Right atrium auricular region (tissue), 2 donors: ENCODE measurements around the gene CCDC102B. TPM values are rescaled to one million over a fixed set of nuclear protein-coding genes. Genes with fewer than 3 reads are reported as not detected.

ENCODE experiments used
- DNase-seq: peaks from one replicate; pipeline ENCODE4 v3.0.0-alpha.2; 2019; ENCODE audit warnings: low spot score
- H3K27ac ChIP-seq, 2 donors: fragments of 200-600 bp; sonication (generic); 1 replicate in 1 of 2; 2 replicates in 1 of 2; pipeline ENCODE4 v1.5.1; 2016 to 2019
- H3K27me3 ChIP-seq, 2 donors: fragments of 200-600 bp; sonication (generic); one replicate each; pipeline versions ENCODE4 v1.5.1 to v1.6.0; 2017 to 2019
- H3K36me3 ChIP-seq: fragments of 200-600 bp; sonication (generic); one replicate; pipeline ENCODE4 v1.5.1; 2016
- H3K4me1 ChIP-seq, 2 donors: fragments of 200-600 bp; sonication (generic); one replicate each; pipeline versions ENCODE4 v1.5.1 to v1.6.0; 2017 to 2019
- H3K4me3 ChIP-seq, 2 donors: fragments of 200-600 bp; sonication (generic); 1 replicate in 1 of 2; 2 replicates in 1 of 2; pipeline ENCODE4 v1.5.1; 2017 to 2019; ENCODE audit warnings: mild to moderate bottlenecking in 1 of 2, moderate library complexity in 1 of 2
- H3K9me3 ChIP-seq, 2 donors: fragments of 200-600 bp; sonication (generic); one replicate each; pipeline ENCODE4 v1.5.1; 2019
- CTCF ChIP-seq, 2 donors: fragments of 200-600 bp; sonication (generic); IDR thresholded peaks; one replicate each; pipeline ENCODE4 v1.5.1; 2019; ENCODE audit warnings: antibody characterized with exemption in 2 of 2
- total RNA-seq, 2 donors: library from RNA; depleted of rRNA; stranded (reverse); fragments of >200 nt; gene quantifications; one replicate each; pipeline ENCODE4 v1.1.0, GENCODE V29; 2016

The CCDC102B gene
- total RNA-seq, 2 donors from 2014 or later: 2.5 to 5.9 TPM

GRCh38 chr18:68928762-68929675, 131.1 kb downstream of the CCDC102B start:
- no peaks in the 10 kb centered on the region for H3K4me1 ChIP-seq
- no peaks in the 10 kb centered on the region for H3K27me3 ChIP-seq
- DNase-seq: no peak
- no peaks in the 10 kb centered on the region for H3K36me3 ChIP-seq
- no peaks in the 10 kb centered on the region for H3K9me3 ChIP-seq
- no peak overlapping the region for H3K27ac ChIP-seq
- TF ChIP-seq CTCF (IDR thresholded peaks at IDR 0.05): no peak
- no peak overlapping the region for H3K4me3 ChIP-seq

GRCh38 chr18:68935686-68936085, 137.8 kb downstream of the CCDC102B start:
- no peak for TF ChIP-seq CTCF (IDR thresholded peaks at IDR 0.05)
- Histone ChIP-seq H3K27me3 (no peaks in the 10 kb centered on the region), H3K36me3 (no peaks in the 10 kb centered on the region), H3K4me1 (no peaks in the 10 kb centered on the region), H3K27ac (no peak overlapping the region), H3K4me3 (no peak overlapping the region), H3K9me3 (no peaks in the 10 kb centered on the region)
- DNase-seq: no peak

GRCh38 chr18:68937029-68937599, 139.2 kb downstream of the CCDC102B start:
- no peaks in the 10 kb centered on the region for H3K4me1 ChIP-seq
- DNase-seq: no peak
- no peaks in the 10 kb centered on the region for H3K9me3 ChIP-seq
- H3K4me3 ChIP-seq: no peak overlapping the region
- H3K27ac ChIP-seq: no peak overlapping the region
- H3K27me3 ChIP-seq: no peaks in the 10 kb centered on the region
- H3K36me3 ChIP-seq: no peaks in the 10 kb centered on the region
- no peak for TF ChIP-seq CTCF (IDR thresholded peaks at IDR 0.05)

GRCh38 chr18:68940039-68940438, 142.2 kb downstream of the CCDC102B start:
- Histone ChIP-seq H3K27me3 (no peaks in the 10 kb centered on the region), H3K27ac (no peak overlapping the region), H3K4me3 (no peak overlapping the region), H3K36me3 (no peaks in the 10 kb centered on the region), H3K9me3 (no peaks in the 10 kb centered on the region), H3K4me1 (peaks cover 0 to 7% of the 10 kb centered on the region in 2 donors)
- TF ChIP-seq CTCF (IDR thresholded peaks at IDR 0.05): no peak
- DNase-seq: no peak

DNA sequence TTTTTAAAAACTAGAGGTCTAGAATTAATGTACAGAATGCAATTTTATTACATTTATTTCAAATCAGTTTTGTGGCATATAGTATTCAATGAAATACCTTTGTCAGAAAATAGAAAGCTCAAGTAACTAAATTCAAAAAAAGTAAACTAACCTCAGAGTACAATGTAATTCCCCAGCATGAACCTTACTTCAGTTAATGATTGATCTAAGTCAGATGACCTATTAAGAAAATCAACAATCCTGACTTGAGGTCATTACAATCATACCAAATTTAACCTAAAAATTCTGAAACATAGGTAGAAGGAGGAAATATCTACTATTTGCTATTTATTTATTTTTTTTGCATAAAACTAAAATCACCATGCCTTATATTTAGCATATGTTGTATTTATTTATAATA, 142.9 kb downstream of the CCDC102B start:
- no peak for TF ChIP-seq CTCF (IDR thresholded peaks at IDR 0.05)
- no peak for DNase-seq
- H3K9me3 ChIP-seq: no peaks in the 10 kb centered on the region

More for the DNA sequence above, 142.9 kb downstream of the CCDC102B start:
- Histone ChIP-seq H3K4me1 (peaks cover 0 to 7% of the 10 kb centered on the region in 2 donors), H3K36me3 (no peaks in the 10 kb centered on the region), H3K27ac (no peak overlapping the region), H3K27me3 (no peaks in the 10 kb centered on the region), H3K4me3 (no peak overlapping the region)
